ENCODE data around the gene PHKA2.

GRCh38 chrX:18971506-18971905 lies 12.4 kb downstream of the PHKA2 start:
- TF ChIP-seq EZH2 (IDR thresholded peaks at IDR 0.05; ENCODE audit: low read length, missing control alignments) (no peak), CTCF (conservative IDR thresholded peaks at IDR 0.05 in 1 of 2, IDR thresholded peaks at IDR 0.05 in 1 of 2; ENCODE audit: low read depth in 1 of 2, low read length in 2 of 2) (no peak)

Measured in fibroblast of lung (primary cell).